ENCODE results near the gene JAZF1. TPM values are rescaled to one million over a fixed set of nuclear protein-coding genes. Genes with fewer than 3 reads are reported as not detected.

JAZF1 gene
- total and polyA plus RNA-seq, 2 of the 4 experiments (the other 2 are of a cell fraction) = 8.4 to 10.5 TPM

DNA sequence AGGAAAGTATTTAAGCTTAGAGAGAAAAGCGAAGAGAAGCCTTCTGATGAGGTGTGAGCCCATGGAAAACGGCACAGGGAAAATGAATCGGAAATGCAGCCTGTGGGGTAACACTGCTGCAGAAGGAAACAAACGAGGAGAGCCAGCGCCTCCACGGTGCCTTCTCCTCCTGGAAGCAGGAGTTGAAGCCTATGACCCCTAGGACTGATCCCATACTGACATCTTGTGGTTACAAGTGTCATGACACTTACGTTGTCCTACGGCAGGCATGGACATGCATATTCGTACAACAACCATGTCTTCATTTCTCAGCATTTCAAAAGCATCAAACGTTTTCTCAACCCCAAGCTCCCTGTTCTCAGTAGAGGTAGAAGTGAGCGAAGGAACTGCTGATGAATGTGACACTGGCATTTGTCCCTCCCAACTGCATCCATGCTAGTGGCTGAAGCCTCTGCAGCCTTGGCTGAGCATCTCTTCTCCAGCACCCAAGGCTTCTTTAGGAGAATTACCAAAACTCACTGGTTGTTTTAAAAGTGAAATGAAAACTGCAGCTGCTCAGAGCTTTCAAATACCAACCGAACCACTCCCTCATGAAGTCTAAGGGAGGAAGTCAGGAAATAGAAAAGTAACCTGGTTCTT, 160.2 kb downstream of the JAZF1 start:
- BruUV-seq (replicated peaks) = no TSS peak
- no peaks in the 10 kb centered on the region for H3K9me3 ChIP-seq (ENCODE audit: control insufficient read depth, insufficient read depth, low read length)
- TF ChIP-seq ELK1 (IDR thresholded peaks at IDR 0.05; ENCODE audit: borderline replicate concordance, low read depth, low read length) (no peak), RCOR1 (IDR thresholded peaks at IDR 0.05; ENCODE audit: insufficient replicate concordance, low read length) (no peak), RFX5 (IDR thresholded peaks at IDR 0.05; ENCODE audit: low read depth, low read length) (no peak), BHLHE40 (IDR thresholded peaks at IDR 0.05; ENCODE audit: low read depth, low read length) (no peak), CHD1 (IDR thresholded peaks at IDR 0.05; ENCODE audit: low read depth, low read length) (no peak), POLR2A (IDR thresholded peaks at IDR 0.05; ENCODE audit: low read depth, low read length) (no peak), CTCF (conservative IDR thresholded peaks at IDR 0.05; ENCODE audit: low read depth, low read length) (peak; percentile 87), MXI1 (IDR thresholded peaks at IDR 0.05; ENCODE audit: borderline replicate concordance, low read depth, low read length) (no peak), SMC3 (IDR thresholded peaks at IDR 0.05; ENCODE audit: low read depth, low read length) (peak; percentile 79), CEBPB (IDR thresholded peaks at IDR 0.05; ENCODE audit: low read depth, low read length) (no peak), RAD21 (IDR thresholded peaks at IDR 0.05; ENCODE audit: low read length) (peak; percentile 96), MAZ (IDR thresholded peaks at IDR 0.05; ENCODE audit: borderline replicate concordance, low read depth, low read length) (no peak), MAFK (IDR thresholded peaks at IDR 0.05; ENCODE audit: low read depth, low read length) (no peak), FOS (IDR thresholded peaks at IDR 0.05; ENCODE audit: low read depth, low read length) (no peak)
- H4K5ac ChIP-seq (ENCODE audit: low read depth, low read length) = no peak overlapping the region
- H3K36me3 ChIP-seq (ENCODE audit: control insufficient read depth, insufficient read depth, low read length) = no peaks in the 10 kb centered on the region
- H3K18ac ChIP-seq (ENCODE audit: low read depth, low read length) = no peak overlapping the region
- peak overlapping the region in 1 of 2 experiments; percentile 75; a peak in 1 of 4 replicates for H4K8ac ChIP-seq (ENCODE audit: low read depth in 2 of 2, low read length in 2 of 2)
- H4K91ac ChIP-seq (ENCODE audit: insufficient read depth, low read depth, low read length) = no peak overlapping the region
- no peak overlapping the region for H2BK5ac ChIP-seq (ENCODE audit: low read depth, low read length, poor library complexity, severe bottlenecking)
- peaks cover 12% of the 10 kb centered on the region for H3K4me1 ChIP-seq (ENCODE audit: control insufficient read depth, insufficient read depth, low read length)
- peak overlapping the region; percentile 51; the same call in 1 of the 2 replicates for H3K4me2 ChIP-seq (ENCODE audit: low read depth, low read length)
- H3K4me3 ChIP-seq (ENCODE audit: insufficient read depth, low read depth, low read length) = no peak overlapping the region
- WGBS, 2 experiments (ENCODE audit: extremely low coverage in 2 of 2, insufficient read length in 1 of 2) = 19% methylated on average over 3 of the region's 12 CpGs; no CpG with 5 or more reads in 1 of the 2 experiments
- peak overlapping the region; percentile 76 for H3K14ac ChIP-seq (replicated peaks; ENCODE audit: low read depth, low read length)
- peak overlapping the region; percentile 17 for H2AK9ac ChIP-seq (replicated peaks; ENCODE audit: low read depth, low read length, poor library complexity)
- dilution Hi-C loops (cut with HindIII; ENCODE audit: low sequenced_read_pairs, unreplicated experiment) (no loop called here), intact Hi-C loops (cut with micrococcal nuclease) (loop anchor here (1.0 to 5.0 kb wide), 4 partner anchors 76 to 824 kb away; no protein-coding TSS in a partner anchor), in situ Hi-C loops (cut with MboI; ENCODE audit: low sequenced_read_pairs) (loop anchor here (25.0 kb wide), 1 partner anchor 233 kb away; no protein-coding TSS in a partner anchor)
- H3K27me3 ChIP-seq (ENCODE audit: control insufficient read depth, insufficient read depth, low read length) = no peaks in the 10 kb centered on the region
- ChIA-PET POLR2A (ENCODE audit: unreplicated experiment) (no interaction called here), CTCF (interaction anchor here (0.6 to 1.0 kb wide), 3 partner anchors 17 to 160 kb away, joined by 3 read pairs; no protein-coding TSS in a partner anchor)
- peaks cover 6% of the 10 kb centered on the region for H3K9me1 ChIP-seq (ENCODE audit: insufficient read depth, low read length)
- H3K56ac ChIP-seq (ENCODE audit: extremely low read depth, insufficient read depth, low read length) = no peak overlapping the region
- H2BK15ac ChIP-seq (ENCODE audit: low read depth, low read length) = no peak overlapping the region
- H3K23ac ChIP-seq (ENCODE audit: low read depth, low read length) = peak overlapping the region; percentile 84; the same call in 1 of the 2 replicates
- peak overlapping the region; percentile 69 for H2BK120ac ChIP-seq (ENCODE audit: low read depth, low read length)
- no peak overlapping the region for H3K27ac ChIP-seq (ENCODE audit: insufficient read depth, low read length)
- no peak overlapping the region; the same call in 1 of the 2 replicates for H3K9ac ChIP-seq (ENCODE audit: low read depth, low read length)
- DNase-seq = peak; percentile 77
- 0 out of 2 replicates have a peak overlapping the region, but pooled peaks have one; percentile 67 for H2BK20ac ChIP-seq (ENCODE audit: low read depth, low read length)
- peak overlapping the region; percentile 61; the same call in 1 of the 2 replicates for H3K4ac ChIP-seq (ENCODE audit: low read depth, low read length)
- no peak overlapping the region; the same call in 1 of the 2 replicates for H2AK5ac ChIP-seq (ENCODE audit: low read depth, low read length)
- peak overlapping the region; percentile 63 for H2AFZ ChIP-seq (replicated peaks; ENCODE audit: low read length, poor library complexity)
- H4K20me1 ChIP-seq (ENCODE audit: insufficient read depth, low read length) = peaks cover 26% of the 10 kb centered on the region; the same call in 1 of the 2 replicates
- ATAC-seq (ENCODE audit: low read depth) = peak; percentile 93
- H3K79me1 ChIP-seq (ENCODE audit: low read depth in 1 of 2, low read length in 2 of 2) = peaks cover 7 to 69% of the 10 kb centered on the region in 2 experiments; a peak in 3 of 4 replicates

All from IMR-90 (cell line).